ENCODE data around the gene MROH2A. TPM values are rescaled to one million over a fixed set of nuclear protein-coding genes. Genes with fewer than 3 reads are reported as not detected.

Gene MROH2A
- total RNA-seq, 3 donors from 2014 or later (not counting 1 experiment from before 2014, with no cell fraction given) = not detected

- intact Hi-C loops (cut with micrococcal nuclease) = no loop called here
- peaks cover 8% of the 10 kb centered on the region in 2 donors for H3K4me1 Mint-ChIP-seq
Measured at GRCh38 chr2:233865838-233866237, 87.7 kb downstream of the MROH2A start.

GRCh38 chr2:233866479-233866878 lies 88.3 kb downstream of the MROH2A start:
- no peak for ATAC-seq
- H3K36me3 Mint-ChIP-seq = peaks cover 7% of the 10 kb centered on the region
- Histone ChIP-seq H3K27ac (ENCODE audit: low read length) (no peak overlapping the region), H3K4me3 (ENCODE audit: low read length) (no peak overlapping the region), H3K36me3 (ENCODE audit: control insufficient read depth, insufficient read depth, low read length) (no peaks in the 10 kb centered on the region), H3K9me3 (ENCODE audit: control insufficient read depth, insufficient read depth, low read length) (peaks cover 3% of the 10 kb centered on the region), H3K27me3 (ENCODE audit: control insufficient read depth, insufficient read depth, low read length) (peaks cover 9% of the 10 kb centered on the region), H3K4me1 (ENCODE audit: control insufficient read depth, insufficient read depth, low read length) (peaks cover 5% of the 10 kb centered on the region)
- H3K9me3 Mint-ChIP-seq = peaks cover 5 to 9% of the 10 kb centered on the region in 2 donors
- peaks cover 8% of the 10 kb centered on the region in 2 donors for H3K4me1 Mint-ChIP-seq
- H3K4me3 Mint-ChIP-seq = peak overlapping the region; percentile 50
- no peak for TF ChIP-seq CTCF (IDR thresholded peaks at IDR 0.05)
- intact Hi-C loops (cut with micrococcal nuclease) = no loop called here
- H3K27me3 Mint-ChIP-seq (ENCODE audit: low read depth in 2 of 2) = peaks cover 12 to 33% of the 10 kb centered on the region in 2 donors
- H3K27ac Mint-ChIP-seq = no peak overlapping the region
- DNase-seq = no peak
- 97% methylated on average over 11 of the region's 11 CpGs for WGBS (ENCODE audit: insufficient coverage)

More at GRCh38 chr2:233865838-233866237, 87.7 kb downstream of the MROH2A start:
- Mint-ChIP-seq H3K9me3 (peaks cover 5 to 9% of the 10 kb centered on the region in 2 donors), H3K36me3 (peaks cover 7% of the 10 kb centered on the region), H3K27me3 (ENCODE audit: low read depth in 2 of 2) (peaks cover 11 to 27% of the 10 kb centered on the region in 2 donors), H3K4me3 (no peak overlapping the region), H3K27ac (no peak overlapping the region)
- Histone ChIP-seq H3K27me3 (ENCODE audit: control insufficient read depth, insufficient read depth, low read length) (peaks cover 8% of the 10 kb centered on the region), H3K4me3 (ENCODE audit: low read length) (no peak overlapping the region), H3K4me1 (ENCODE audit: control insufficient read depth, insufficient read depth, low read length) (peaks cover 5% of the 10 kb centered on the region), H3K9me3 (ENCODE audit: control insufficient read depth, insufficient read depth, low read length) (peaks cover 3% of the 10 kb centered on the region), H3K27ac (ENCODE audit: low read length) (no peak overlapping the region), H3K36me3 (ENCODE audit: control insufficient read depth, insufficient read depth, low read length) (no peaks in the 10 kb centered on the region)
- ATAC-seq (no peak), DNase-seq (peak in 1 of 2 donors; percentile 13)
- no peak for TF ChIP-seq CTCF (IDR thresholded peaks at IDR 0.05)
- WGBS (ENCODE audit: insufficient coverage) = 83% methylated on average over 3 of the region's 3 CpGs

- 14% methylated on average over 50 of the region's 50 CpGs for WGBS (ENCODE audit: insufficient coverage)
- H3K27me3 Mint-ChIP-seq (ENCODE audit: low read depth in 2 of 2) = peaks cover 20 to 38% of the 10 kb centered on the region in 2 donors
- peaks cover 5 to 9% of the 10 kb centered on the region in 2 donors for H3K9me3 Mint-ChIP-seq
- H3K9me3 ChIP-seq (ENCODE audit: control insufficient read depth, insufficient read depth, low read length) = peaks cover 3% of the 10 kb centered on the region
- peak within 1 kb of the TSS; percentile 5 for H3K27ac ChIP-seq (ENCODE audit: low read length)
- peak within 1 kb of the TSS; percentile 71 to 86 for H3K27ac Mint-ChIP-seq
- TF ChIP-seq CTCF (IDR thresholded peaks at IDR 0.05) = no peak
- H3K4me1 ChIP-seq (ENCODE audit: control insufficient read depth, insufficient read depth, low read length) = peaks cover 5% of the 10 kb centered on the region
- peak within 1 kb of the TSS; percentile 64 for H3K4me3 ChIP-seq (ENCODE audit: low read length)
- DNase-seq (peak; percentile 53 to 89), ATAC-seq (peak; percentile 64 to 89 (median 72))
- H3K27me3 ChIP-seq (ENCODE audit: control insufficient read depth, insufficient read depth, low read length) = peaks cover 18% of the 10 kb centered on the region
- H3K4me1 Mint-ChIP-seq = peaks cover 8% of the 10 kb centered on the region in 2 donors
- peak within 1 kb of the TSS; percentile 90 for H3K4me3 Mint-ChIP-seq
- intact Hi-C loops (cut with micrococcal nuclease) = no loop called here
- H3K36me3 Mint-ChIP-seq = peaks cover 7% of the 10 kb centered on the region
- no peaks in the 10 kb centered on the region for H3K36me3 ChIP-seq (ENCODE audit: control insufficient read depth, insufficient read depth, low read length)
Measured at GRCh38 chr2:233867993-233868532, 89.9 kb downstream of the MROH2A start, which contains the start of gene MSL3B. MSL3B (minus strand) TSS chr2:233868386.
